Measurements from ENCODE around the gene PNMA1. TPM values are rescaled to one million over a fixed set of nuclear protein-coding genes. Genes with fewer than 3 reads are reported as not detected.

PNMA1 gene
- total RNA-seq, 4 donors from 2014 or later, result 21.7 to 27.7 (median 24.7) TPM

- Histone ChIP-seq H3K36me3 (peaks cover 25 to 44% of the 10 kb centered on the region in 2 donors), H3K4me3 (replicated peaks in 1 of 3) (no peak overlapping the region), H3K27me3 (no peaks in the 10 kb centered on the region), H3K4me1 (peaks cover 10 to 14% of the 10 kb centered on the region in 2 donors), H3K9me3 (no peaks in the 10 kb centered on the region), H3K27ac (no peak overlapping the region)
- 89 to 94% methylated on average over 3 of the region's 3 CpGs for WGBS, 2 donors
- TF ChIP-seq POLR2A (IDR thresholded peaks at IDR 0.05) (no peak), CTCF (IDR thresholded peaks at IDR 0.05) (no peak)
- intact Hi-C loops (cut with DNase I), result no loop called here
- no peak for DNase-seq
These were observed 3.1 kb upstream of the PNMA1 start for GRCh38 chr14:73717266-73717665.

- no peak for DNase-seq
- peaks cover 15 to 29% of the 10 kb centered on the region in 2 donors for H3K36me3 ChIP-seq
- no peak overlapping the region for H3K27ac ChIP-seq
- H3K27me3 ChIP-seq, result no peaks in the 10 kb centered on the region
- TF ChIP-seq POLR2A (IDR thresholded peaks at IDR 0.05) (no peak), CTCF (IDR thresholded peaks at IDR 0.05) (no peak)
- 97% methylated on average over 4 of the region's 4 CpGs for WGBS, 2 donors
- H3K4me3 ChIP-seq (replicated peaks in 1 of 3), result no peak overlapping the region
- no peaks in the 10 kb centered on the region for H3K9me3 ChIP-seq
- H3K4me1 ChIP-seq, result peaks cover 17 to 20% of the 10 kb centered on the region in 2 donors
- intact Hi-C loops (cut with DNase I), result no loop called here
These were observed 1.5 kb upstream of the PNMA1 start for GRCh38 chr14:73715707-73716106.

DNA sequence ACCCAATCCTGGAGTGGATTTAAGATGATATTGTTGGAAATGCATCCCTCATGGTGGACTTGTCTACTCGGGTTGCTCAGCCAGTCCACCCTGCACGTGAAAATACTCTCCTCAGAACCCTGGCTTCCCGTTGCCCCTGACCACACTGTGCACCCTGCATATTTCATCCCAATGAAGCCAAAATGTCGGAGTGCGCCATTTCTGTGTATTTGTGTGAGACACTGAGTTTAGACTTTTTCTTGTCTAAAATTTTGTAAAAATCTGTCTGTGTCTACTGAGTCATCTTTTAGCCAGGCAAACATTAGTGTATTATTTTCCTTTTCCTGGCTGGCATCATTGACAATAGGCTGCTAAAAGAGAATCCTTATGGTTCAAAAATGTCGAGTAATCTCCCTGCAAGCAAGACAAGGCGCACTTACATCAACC is 485 bp upstream of the PNMA1 start:
- TF ChIP-seq CTCF (IDR thresholded peaks at IDR 0.05), result no peak
- no peak for TF ChIP-seq POLR2A (IDR thresholded peaks at IDR 0.05)
- peak overlapping the region in 1 of 3 donors; percentile 85 for H3K27ac ChIP-seq
- no peak for DNase-seq
- H3K27me3 ChIP-seq, result no peaks in the 10 kb centered on the region
- intact Hi-C loops (cut with DNase I), result no loop called here
- H3K4me1 ChIP-seq, result peaks cover 17 to 20% of the 10 kb centered on the region in 2 donors
- H3K4me3 ChIP-seq (replicated peaks in 1 of 3), result peak overlapping the region in 1 of 3 donors; percentile 79
- peaks cover 11 to 19% of the 10 kb centered on the region in 2 donors for H3K36me3 ChIP-seq
- H3K9me3 ChIP-seq, result no peaks in the 10 kb centered on the region
- 56 to 57% methylated on average over 7 of the region's 7 CpGs for WGBS, 2 donors

DNA sequence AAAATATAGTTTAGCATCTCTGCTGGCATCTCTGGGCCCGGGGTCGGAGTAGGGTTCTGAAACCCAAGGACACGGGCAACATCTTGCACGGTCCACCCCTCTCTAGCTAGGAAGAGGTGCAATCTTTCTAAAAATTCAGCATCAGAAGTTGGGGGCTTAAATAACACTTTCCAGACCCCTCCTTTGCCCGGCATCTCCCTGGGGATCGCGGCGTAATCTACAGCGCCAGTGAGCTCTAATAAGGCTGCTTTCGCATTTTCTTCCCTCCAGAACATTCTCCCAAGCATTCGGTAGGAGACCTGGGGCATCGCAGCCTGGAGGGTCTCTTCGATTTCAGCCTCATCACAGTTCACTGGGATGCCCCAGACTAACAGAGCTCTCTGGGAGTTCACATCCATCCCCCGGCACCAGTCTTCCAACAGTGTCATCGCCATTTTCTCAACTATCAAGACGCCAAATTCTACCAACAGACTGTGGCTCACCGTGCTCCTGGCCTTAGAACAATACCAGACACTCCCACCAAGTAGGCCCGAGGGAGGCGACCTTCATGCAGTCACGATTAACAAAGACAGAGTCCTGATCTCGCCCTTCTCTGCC is 880 bp downstream of the PNMA1 start:
- Histone ChIP-seq H3K9me3 (no peaks in the 10 kb centered on the region), H3K4me1 (peaks cover 17 to 20% of the 10 kb centered on the region in 2 donors), H3K27ac (peak overlapping the region; percentile 60 to 92 (median 85)), H3K4me3 (replicated peaks in 1 of 3) (peak overlapping the region; percentile 12 to 91 (median 79)), H3K27me3 (no peaks in the 10 kb centered on the region), H3K36me3 (peaks cover 0 to 6% of the 10 kb centered on the region in 2 donors)
- no peak for DNase-seq
- 7% methylated on average over 16 to 21 of the region's 21 CpGs for WGBS, 2 donors
- intact Hi-C loops (cut with DNase I), result no loop called here
- no peak for TF ChIP-seq POLR2A (IDR thresholded peaks at IDR 0.05)
- TF ChIP-seq CTCF (IDR thresholded peaks at IDR 0.05), result no peak

- Histone ChIP-seq H3K9me3 (no peaks in the 10 kb centered on the region), H3K27me3 (no peaks in the 10 kb centered on the region), H3K4me1 (peaks cover 17 to 20% of the 10 kb centered on the region in 2 donors), H3K27ac (peak overlapping the region in 2 of 3 donors; percentile 4 to 43), H3K36me3 (no peaks in the 10 kb centered on the region), H3K4me3 (replicated peaks in 1 of 3) (peak overlapping the region in 2 of 3 donors; percentile 79 to 91)
- no peak for DNase-seq
- TF ChIP-seq POLR2A (IDR thresholded peaks at IDR 0.05) (no peak), CTCF (IDR thresholded peaks at IDR 0.05) (no peak)
- intact Hi-C loops (cut with DNase I), result no loop called here
- 12 to 15% methylated on average over 19 to 20 of the region's 20 CpGs for WGBS, 2 donors
These were observed 1.5 kb downstream of the PNMA1 start for GRCh38 chr14:73712540-73713180.
